Pancreas (tissue), 10 donors: Measurements from ENCODE around the gene NTF3. TPM values are rescaled to one million over a fixed set of nuclear protein-coding genes. Genes with fewer than 3 reads are reported as not detected.

Source experiments
- ATAC-seq, 4 donors: fragments of 200-7000 bp; cut with Tn5 transposase; one replicate each; pipeline versions ENCODE4 v1.8.0 to v1.9.1; 2020; ENCODE audit warnings: mild to moderate bottlenecking in 4 of 4, moderate library complexity in 4 of 4
- DNase-seq, 6 donors: peaks; one replicate each; pipeline ENCODE4 v3.0.0-alpha.2; 2020
- FAIRE-seq: peaks from 2 replicates; lab custom pipeline; 2012; peaks lifted over from hg19 to GRCh38; lab: Jason Lieb, UNC
- H3K27ac ChIP-seq, 4 donors: fragments of 200-600 bp; sonication (generic); 1 replicate in 3 of 4; 2 replicates in 1 of 4; pipeline versions ENCODE4 v1.5.0 to v1.8.0; 2020
- H3K27me3 ChIP-seq, 4 donors: fragments of 200-600 bp; one replicate each; pipeline ENCODE4 v1.8.0; 2021
- H3K36me3 ChIP-seq, 3 donors: fragments of 200-600 bp; sonication (generic) in 1 of 3; one replicate each; pipeline versions ENCODE4 v1.5.0 to v1.8.0; 2020 to 2021
- H3K4me1 ChIP-seq, 3 donors: fragments of 200-600 bp; one replicate each; pipeline ENCODE4 v1.8.0; 2021
- H3K4me3 ChIP-seq, 4 donors: fragments of 200-600 bp; sonication (generic) in 2 of 4; one replicate each; pipeline versions ENCODE4 v1.5.0 to v1.8.0; 2020 to 2021
- H3K9me3 ChIP-seq, 4 donors: fragments of 200-600 bp; one replicate each; pipeline ENCODE4 v1.8.0; 2021
- CTCF ChIP-seq, 4 donors: fragments of 200-600 bp; sonication (generic) in 3 of 4; IDR thresholded peaks; one replicate each; pipeline versions ENCODE4 v1.5.0 to v1.8.0; 2021; ENCODE audit warnings: antibody characterized with exemption in 4 of 4
- WGBS, 2 donors: extraction: QIAGEN DNeasy Blood & Tissue Kit; methylation state at CpG; one replicate each; pipeline ENCODE4 v1.1.7; 2013; 5-methylcytosine and 5-hydroxymethylcytosine counted together
- intact Hi-C, 3 donors: fragments of 100-400 bp; cut with DNase I; formaldehyde crosslinking; loops; one replicate each; pipeline versions ENCODE4 v1.11.1 to v1.14.2; 2022
- polyA plus RNA-seq, 2 donors: library from polyadenylated mRNA; stranded (reverse); fragments of 200-250 nt; gene quantifications; one replicate each; pipeline ENCODE4 v1.2.3, GENCODE V29; 2013
- total RNA-seq, 6 donors: library from RNA; stranded (reverse); fragmentation: NEBNext Ultra II Directional in 4 of 6; extraction: Animal tissue kit (Norgen Biotek cat#: 25700) in 4 of 6; gene quantifications; one replicate each; pipeline versions ENCODE4 v1.2.1 to v1.2.4, GENCODE V29; 2021 to 2023
- donor health status: healthy with polysubstance abuse.
- donor health status: DM: no; HTN: no; CAD: no; lungs with moderate emphysema.
- donor health status: DM: no; HTN: no; CAD: no.
- donor health status: control.
- donor health status: control.
- donor health status: Bipolar disorder and iron deficiency.
- donor health status: DM: yes; HTN: yes; CAD: no.
- donor health status: DM: no; HTN: no; CAD: no.
- donor health status: DM: no; HTN: no; CAD: no.
- donor health status: DM: yes; HTN: yes; CAD: no.

The NTF3 gene
- total and polyA plus RNA-seq, 8 donors: 0.46 to 0.63 TPM; not detected in 6

DNA sequence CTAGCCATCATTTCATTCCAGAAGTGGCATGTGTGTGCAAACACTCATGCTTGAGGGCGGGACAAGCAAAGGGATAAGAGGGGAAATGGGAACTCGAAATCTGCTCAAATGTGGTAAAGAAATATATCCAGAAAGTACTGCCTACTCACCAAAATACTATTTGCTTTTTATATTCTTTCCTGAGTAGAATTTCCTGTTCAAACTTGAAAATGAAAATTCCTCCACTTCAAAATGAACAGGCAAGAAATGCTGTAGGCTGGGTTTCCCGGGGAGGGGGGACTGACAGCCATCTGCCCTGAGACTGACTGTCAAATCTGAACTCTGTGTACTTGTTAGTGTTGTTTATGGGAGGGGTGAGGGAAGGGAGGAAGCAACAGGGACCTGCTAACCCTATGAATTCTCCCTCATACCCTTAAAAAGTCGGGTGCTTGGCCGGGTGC is 34.6 kb downstream of the NTF3 start:
- no peaks in the 10 kb centered on the region for H3K27me3 ChIP-seq
- H3K4me3 ChIP-seq: no peak overlapping the region
- H3K4me1 ChIP-seq: no peaks in the 10 kb centered on the region
- H3K27ac ChIP-seq: no peak overlapping the region
- FAIRE-seq (no peak), ATAC-seq (no peak), DNase-seq (no peak)
- no peaks in the 10 kb centered on the region for H3K36me3 ChIP-seq
- intact Hi-C loops: no loop called here
- TF ChIP-seq CTCF (IDR thresholded peaks at IDR 0.05): no peak
- 30 to 51% methylated on average over 5 of the region's 5 CpGs for WGBS, 2 donors
- H3K9me3 ChIP-seq: no peaks in the 10 kb centered on the region

DNA sequence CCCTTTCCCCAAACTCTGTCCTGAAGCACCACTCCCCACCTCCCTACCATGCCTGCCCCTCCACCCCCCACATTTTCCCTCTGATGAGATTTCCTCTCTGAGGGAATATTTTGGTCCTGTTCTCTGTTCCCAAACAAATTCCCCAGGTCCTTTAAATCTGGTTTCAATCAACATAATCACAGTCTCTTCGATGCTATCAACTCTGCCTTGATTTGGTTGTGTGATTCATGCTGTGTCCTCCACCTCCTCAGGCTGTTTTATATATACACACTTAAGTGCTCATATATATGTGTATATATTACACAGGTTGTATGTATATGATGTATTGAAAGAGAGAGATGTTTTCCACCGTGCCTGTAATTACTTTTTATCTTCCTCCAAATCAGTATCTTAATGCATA is 36.0 kb downstream of the NTF3 start:
- whole genome bisulfite sequencing, 2 donors: 53 to 56% methylated on average over 2 of the region's 2 CpGs
- ATAC-seq (no peak), FAIRE-seq (no peak), DNase-seq (no peak)
- no peaks in the 10 kb centered on the region for H3K27me3 ChIP-seq
- H3K4me3 ChIP-seq: no peak overlapping the region
- H3K4me1 ChIP-seq: no peaks in the 10 kb centered on the region
- H3K36me3 ChIP-seq: no peaks in the 10 kb centered on the region
- no peaks in the 10 kb centered on the region for H3K9me3 ChIP-seq
- no peak for TF ChIP-seq CTCF (IDR thresholded peaks at IDR 0.05)
- intact Hi-C loops: no loop called here
- no peak overlapping the region for H3K27ac ChIP-seq

- intact Hi-C loops: no loop called here
- no peak overlapping the region for H3K27ac ChIP-seq
- no peaks in the 10 kb centered on the region for H3K9me3 ChIP-seq
- no peaks in the 10 kb centered on the region for H3K27me3 ChIP-seq
- H3K4me1 ChIP-seq: no peaks in the 10 kb centered on the region
- no peaks in the 10 kb centered on the region for H3K36me3 ChIP-seq
- DNase-seq: no peak
- ATAC-seq: no peak
- no peak for TF ChIP-seq CTCF (IDR thresholded peaks at IDR 0.05)
- WGBS, 2 donors: 74 to 76% methylated on average over 7 of the region's 7 CpGs
- no peak overlapping the region for H3K4me3 ChIP-seq
- FAIRE-seq: no peak
Observed at GRCh38 chr12:5470221-5470620, 38.3 kb downstream of the NTF3 start.

DNA sequence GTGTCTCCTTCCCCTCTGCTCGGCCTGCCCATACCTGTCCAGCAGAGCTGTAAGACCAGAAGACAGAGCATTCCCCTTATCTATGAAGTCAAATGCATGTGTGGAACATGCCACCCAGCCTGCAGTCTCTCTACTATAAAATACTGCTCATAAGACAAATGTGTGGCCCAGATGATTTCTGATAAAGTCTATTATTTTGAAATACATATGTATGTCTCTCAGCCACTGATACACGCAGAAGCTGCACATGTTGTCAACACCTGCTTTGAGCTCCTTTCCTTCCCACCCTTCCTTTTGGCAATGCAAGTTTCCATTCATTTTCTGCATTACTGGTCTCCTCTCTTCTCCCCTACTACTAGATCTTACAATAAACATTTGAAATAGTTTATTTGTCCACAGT is 38.8 kb downstream of the NTF3 start:
- intact Hi-C loops: no loop called here
- no peaks in the 10 kb centered on the region for H3K4me1 ChIP-seq
- no peaks in the 10 kb centered on the region for H3K36me3 ChIP-seq
- DNase-seq: no peak
- H3K27ac ChIP-seq: no peak overlapping the region
- WGBS, 2 donors: 38 to 39% methylated on average over 2 of the region's 2 CpGs
- no peaks in the 10 kb centered on the region for H3K27me3 ChIP-seq
- no peaks in the 10 kb centered on the region for H3K9me3 ChIP-seq
- no peak for TF ChIP-seq CTCF (IDR thresholded peaks at IDR 0.05)
- ATAC-seq: peak in 1 of 4 donors; percentile 31
- no peak for FAIRE-seq
- no peak overlapping the region for H3K4me3 ChIP-seq

DNA sequence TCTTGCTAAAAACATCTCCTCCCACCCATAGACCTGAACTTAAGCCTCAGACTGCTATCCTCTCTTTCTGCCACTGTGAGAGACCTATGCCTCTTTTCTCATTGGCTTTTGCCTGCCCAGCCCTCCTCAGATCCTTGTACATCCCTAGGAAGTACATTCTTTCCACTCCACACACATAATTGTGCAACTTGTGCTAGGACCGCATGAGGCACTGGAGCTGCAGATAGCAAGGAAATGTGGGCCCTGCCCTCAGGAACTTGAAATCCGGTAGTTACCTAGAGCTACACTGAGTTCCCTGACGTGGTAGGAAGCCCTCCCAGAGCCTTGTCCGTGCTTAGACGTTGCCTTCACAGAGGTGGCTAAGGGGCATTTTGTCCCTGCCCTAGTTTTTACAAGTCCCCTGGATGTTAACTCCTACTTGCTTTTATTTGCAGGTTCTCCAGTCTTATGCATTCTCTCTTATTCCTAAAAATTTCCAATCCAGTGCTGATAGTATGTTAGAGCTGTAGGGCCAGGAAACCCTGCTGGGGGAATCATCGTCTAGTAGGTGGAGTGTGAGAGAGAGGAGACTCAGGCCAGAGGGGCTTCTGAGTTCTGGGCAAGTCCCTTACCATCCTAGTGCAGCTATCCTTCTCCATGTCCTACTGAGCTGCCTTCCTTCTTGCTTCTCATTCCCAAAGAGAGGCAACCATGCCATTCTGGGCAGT is 41.3 kb downstream of the NTF3 start:
- DNase-seq (no peak), ATAC-seq (no peak), FAIRE-seq (no peak)
- no peaks in the 10 kb centered on the region for H3K9me3 ChIP-seq
- intact Hi-C loops: no loop called here
- no peak for TF ChIP-seq CTCF (IDR thresholded peaks at IDR 0.05)
- WGBS, 2 donors: 65 to 70% methylated on average over 6 of the region's 6 CpGs
- H3K27me3 ChIP-seq: no peaks in the 10 kb centered on the region
- no peak overlapping the region for H3K4me3 ChIP-seq
- no peak overlapping the region for H3K27ac ChIP-seq
- H3K36me3 ChIP-seq: no peaks in the 10 kb centered on the region
- H3K4me1 ChIP-seq: no peaks in the 10 kb centered on the region
